H9 (cell line): ENCODE measurements around the gene SYMPK. TPM values are rescaled to one million over a fixed set of nuclear protein-coding genes. Genes with fewer than 3 reads are reported as not detected.
A peak's percentile ranks its signal among the peaks of the same experiment; 100 is the strongest.

ENCODE experiments used
- DNase-seq: peaks from one replicate; pipeline ENCODE4 v3.0.0-alpha.2; 2017
- H2AFZ ChIP-seq: one replicate; pipeline ENCODE4 v1.6.1; 2013; ENCODE audit warnings: mild to moderate bottlenecking, low read length, control low read depth, moderate library complexity
- H2AK5ac ChIP-seq: 2 replicates; pipeline ENCODE4 v1.6.1; 2013; ENCODE audit warnings: low read length, control low read depth, mixed read lengths; ENCODE audit not compliant: insufficient read length
- H2BK120ac ChIP-seq: one replicate; pipeline ENCODE4 v1.6.1; 2013; ENCODE audit warnings: low read depth, mild to moderate bottlenecking, low read length, control low read depth, inconsistent platforms; ENCODE audit not compliant: poor library complexity, severe bottlenecking
- H2BK12ac ChIP-seq: 2 replicates; pipeline ENCODE4 v1.6.1; 2013; ENCODE audit warnings: low read length, control low read depth, mixed read lengths, low read depth; ENCODE audit not compliant: insufficient read length
- H2BK15ac ChIP-seq: 2 replicates; pipeline ENCODE4 v1.6.1; 2013; ENCODE audit warnings: low read depth, low read length, control low read depth
- H2BK20ac ChIP-seq: one replicate; pipeline ENCODE4 v1.6.1; 2013; ENCODE audit warnings: low read depth, mild to moderate bottlenecking, low read length, control low read depth, inconsistent platforms; ENCODE audit not compliant: poor library complexity, severe bottlenecking
- H2BK5ac ChIP-seq: 2 replicates; pipeline ENCODE4 v1.6.1; 2013; ENCODE audit warnings: low read length, control low read depth, mixed read lengths; ENCODE audit not compliant: insufficient read length
- H3K14ac ChIP-seq: 2 replicates; pipeline ENCODE4 v1.6.1; 2013; ENCODE audit warnings: low read length, control low read depth; ENCODE audit not compliant: insufficient read depth
- H3K18ac ChIP-seq: 2 replicates; pipeline ENCODE4 v1.6.1; 2013; ENCODE audit warnings: low read depth, mild to moderate bottlenecking, mixed read lengths, low read length, control low read depth; ENCODE audit not compliant: insufficient read length
- H3K23ac ChIP-seq: 2 replicates; pipeline ENCODE4 v1.6.1; 2013; ENCODE audit warnings: low read length, control low read depth, mixed read lengths, low read depth; ENCODE audit not compliant: insufficient read length
- H3K23me2 ChIP-seq: 2 replicates; pipeline ENCODE4 v1.6.1; 2013; ENCODE audit warnings: low read depth, mild to moderate bottlenecking, mixed read lengths, low read length, control low read depth; ENCODE audit not compliant: insufficient read length, poor library complexity, severe bottlenecking
- H3K27ac ChIP-seq: 2 replicates; pipeline ENCODE4 v1.5.1; 2013; ENCODE audit warnings: low read length, control low read depth, mixed read lengths, low read depth; ENCODE audit not compliant: insufficient read length
- H3K27me3 ChIP-seq: 2 replicates; pipeline ENCODE4 v1.6.1; 2013; ENCODE audit warnings: low read length, control low read depth, inconsistent platforms; ENCODE audit not compliant: insufficient read depth
- H3K4ac ChIP-seq: 2 replicates; pipeline ENCODE4 v1.6.1; 2013; ENCODE audit warnings: low read depth, mild to moderate bottlenecking, control low read depth, inconsistent platforms, low read length, moderate library complexity
- H3K4me1 ChIP-seq: 2 replicates; pipeline ENCODE4 v1.6.1; 2013; ENCODE audit warnings: low read length, control low read depth, inconsistent platforms; ENCODE audit not compliant: insufficient read depth
- H3K4me2 ChIP-seq: 2 replicates; pipeline ENCODE4 v1.6.1; 2013; ENCODE audit warnings: low read length, control low read depth, mixed read lengths; ENCODE audit not compliant: insufficient read length, insufficient read depth
- H3K56ac ChIP-seq: 2 replicates; pipeline ENCODE4 v1.6.1; 2013; ENCODE audit warnings: low read depth, mild to moderate bottlenecking, mixed read lengths, low read length, control low read depth; ENCODE audit not compliant: insufficient read length
- H3K79me1 ChIP-seq: 2 replicates; pipeline ENCODE4 v1.6.1; 2013; ENCODE audit warnings: low read depth, mild to moderate bottlenecking, moderate library complexity, low read length, control low read depth, inconsistent platforms; ENCODE audit not compliant: insufficient read depth, poor library complexity, severe bottlenecking
- H3K79me2 ChIP-seq: 2 replicates; pipeline ENCODE4 v1.6.1; 2013; ENCODE audit warnings: low read length, control low read depth, inconsistent platforms; ENCODE audit not compliant: insufficient read depth
- H3K9ac ChIP-seq: 2 replicates; pipeline ENCODE4 v1.6.1; 2013; ENCODE audit warnings: low read length, control low read depth, mixed read lengths; ENCODE audit not compliant: insufficient read length; ENCODE audit errors: extremely low read depth
- H3K9me3 ChIP-seq: one replicate; pipeline ENCODE4 v1.6.1; 2013; ENCODE audit warnings: low read depth, low read length, inconsistent platforms; ENCODE audit not compliant: control insufficient read depth
- H3T11ph ChIP-seq: one replicate; pipeline ENCODE4 v1.6.1; 2013; ENCODE audit warnings: mild to moderate bottlenecking, low read length, control low read depth, inconsistent platforms
- H4K20me1 ChIP-seq: one replicate; pipeline ENCODE4 v1.6.1; 2013; ENCODE audit not compliant: control insufficient read depth, insufficient read length, insufficient read depth
- H4K5ac ChIP-seq: 2 replicates; pipeline ENCODE4 v1.6.1; 2013; ENCODE audit warnings: low read depth, mild to moderate bottlenecking, mixed read lengths, low read length, control low read depth; ENCODE audit not compliant: insufficient read length
- H4K8ac ChIP-seq: replicated peaks from 2 replicates; pipeline ENCODE4 v1.6.1; 2013; ENCODE audit warnings: low read length, control low read depth, mixed read lengths, low read depth; ENCODE audit not compliant: insufficient read length
- H4K91ac ChIP-seq: 2 replicates; pipeline ENCODE4 v1.6.1; 2013; ENCODE audit warnings: low read depth, mild to moderate bottlenecking, moderate library complexity, mixed read lengths, low read length, control low read depth; ENCODE audit not compliant: insufficient read length
- H3K27ac Mint-ChIP-seq, 3 experiments: 2 replicates in 2 of 3; 3 replicates in 1 of 3; pipeline ENCODE4 v1.8.0; 2020 to 2021; ENCODE audit warnings: mixed read lengths in 3 of 3, mild to moderate bottlenecking in 1 of 3, moderate library complexity in 1 of 3
- H3K27me3 Mint-ChIP-seq: 2 replicates; pipeline ENCODE4 v1.8.0; 2021; ENCODE audit warnings: low read depth, mild to moderate bottlenecking, moderate library complexity, mixed read lengths
- H3K36me3 Mint-ChIP-seq, 3 experiments: 2 replicates in 2 of 3; 3 replicates in 1 of 3; pipeline ENCODE4 v1.8.0; 2020 to 2021; ENCODE audit warnings: low read depth in 3 of 3, mixed read lengths in 3 of 3; ENCODE audit not compliant: insufficient read depth in 1 of 3
- H3K4me1 Mint-ChIP-seq, 2 experiments: 2 replicates each; pipeline ENCODE4 v1.8.0; 2020; ENCODE audit warnings: mixed read lengths in 2 of 2
- H3K4me3 Mint-ChIP-seq, 2 experiments: 2 replicates in 1 of 2; 3 replicates in 1 of 2; pipeline ENCODE4 v1.8.0; 2020 to 2021; ENCODE audit warnings: mild to moderate bottlenecking in 2 of 2, mixed read lengths in 2 of 2, moderate library complexity in 1 of 2
- H3K9me3 Mint-ChIP-seq, 2 experiments: 2 replicates in 1 of 2; 3 replicates in 1 of 2; pipeline ENCODE4 v1.8.0; 2020; ENCODE audit warnings: mild to moderate bottlenecking in 2 of 2, mixed read lengths in 2 of 2, moderate library complexity in 1 of 2
- WGBS: extraction: QIAGEN DNeasy Blood & Tissue Kit; methylation state at CpG from one replicate; pipeline ENCODE4 v1.1.7; 2013; ENCODE audit warnings: missing lambda C conversion rate, low lambda C conversion rate, mixed read lengths; ENCODE audit not compliant: insufficient read length; ENCODE audit errors: extremely low coverage; 5-methylcytosine and 5-hydroxymethylcytosine counted together
- total RNA-seq: library from RNA; stranded (reverse); gene quantifications from 2 replicates; pipeline ENCODE4 v1.2.1, GENCODE V29; 2021
- TF ChIP-seq, protein P1 (sequence below): fragments of 200-600 bp; sonication (generic); conservative IDR thresholded peaks from 3 replicates; pipeline ENCODE4 v1.8.0; 2021; ENCODE audit warnings: antibody characterized with exemption, mild to moderate bottlenecking

SYMPK gene
- total RNA-seq, 1 experiment from 2014 or later, result 104 TPM

DNA sequence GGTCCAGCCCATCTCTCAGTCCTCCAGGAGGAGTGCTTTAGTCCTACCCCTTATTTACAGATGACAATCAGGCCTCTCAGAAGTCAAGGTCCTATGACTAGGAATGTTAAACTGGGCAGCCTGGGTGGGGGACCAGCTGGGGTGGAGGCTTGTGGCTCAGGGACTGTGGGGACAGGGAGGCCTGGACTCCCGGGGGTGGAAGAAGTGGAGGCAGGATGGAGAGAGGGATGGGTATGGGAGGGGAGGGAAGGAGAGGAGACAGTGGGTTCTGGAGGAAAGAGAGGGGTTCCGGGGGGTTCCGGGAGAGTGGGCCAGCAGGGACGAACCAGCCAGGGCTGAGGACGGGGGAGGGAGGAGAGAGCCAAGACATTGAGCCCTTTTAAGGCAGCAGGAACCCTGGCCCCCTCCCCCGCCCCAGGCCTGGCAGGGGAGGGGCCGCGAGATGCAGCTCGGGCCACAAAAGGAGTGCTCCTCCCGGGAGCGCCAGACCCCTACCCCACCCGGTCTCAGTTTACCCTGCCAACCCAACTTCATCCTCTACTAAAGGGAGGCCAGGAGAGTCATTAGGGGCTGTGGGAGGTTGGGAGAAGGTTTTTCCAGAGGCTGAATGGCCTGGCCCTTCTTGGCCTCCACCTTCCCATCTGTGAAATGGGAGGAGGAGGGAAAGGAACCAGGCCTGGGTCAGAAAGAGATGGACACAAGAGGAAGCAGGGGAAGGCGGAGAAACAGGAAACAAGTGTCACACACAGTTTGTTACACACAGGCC is 82.3 kb downstream of the SYMPK start:
- H2BK15ac ChIP-seq, result no peak overlapping the region
- H2BK5ac ChIP-seq, result no peak overlapping the region
- H3K56ac ChIP-seq, result no peak overlapping the region
- Mint-ChIP-seq H3K4me3 (no peak overlapping the region; a peak in 1 of 5 replicates), H3K36me3 (peaks cover 10 to 42% (median 33%) of the 10 kb centered on the region in 3 experiments; a peak in 6 of 7 replicates), H3K9me3 (no peaks in the 10 kb centered on the region), H3K4me1 (peaks cover 23 to 42% of the 10 kb centered on the region in 2 experiments), H3K27ac (peak overlapping the region in 1 of 3 experiments; percentile 23; a peak in 1 of 7 replicates), H3K27me3 (peaks cover 18% of the 10 kb centered on the region)
- peaks cover 3% of the 10 kb centered on the region; the same call in 1 of the 2 replicates for H3K4me1 ChIP-seq
- DNase-seq, result no peak
- H4K91ac ChIP-seq, result no peak overlapping the region
- no CpG with 5 or more reads among the region's 13 CpGs for WGBS
- no peak overlapping the region for H2BK12ac ChIP-seq
- no peaks in the 10 kb centered on the region for H3K79me1 ChIP-seq
- H3K9me3 ChIP-seq, result no peaks in the 10 kb centered on the region
- H3K18ac ChIP-seq, result no peak overlapping the region
- H3K27ac ChIP-seq, result no peak overlapping the region
- TF ChIP-seq, protein P1, sequence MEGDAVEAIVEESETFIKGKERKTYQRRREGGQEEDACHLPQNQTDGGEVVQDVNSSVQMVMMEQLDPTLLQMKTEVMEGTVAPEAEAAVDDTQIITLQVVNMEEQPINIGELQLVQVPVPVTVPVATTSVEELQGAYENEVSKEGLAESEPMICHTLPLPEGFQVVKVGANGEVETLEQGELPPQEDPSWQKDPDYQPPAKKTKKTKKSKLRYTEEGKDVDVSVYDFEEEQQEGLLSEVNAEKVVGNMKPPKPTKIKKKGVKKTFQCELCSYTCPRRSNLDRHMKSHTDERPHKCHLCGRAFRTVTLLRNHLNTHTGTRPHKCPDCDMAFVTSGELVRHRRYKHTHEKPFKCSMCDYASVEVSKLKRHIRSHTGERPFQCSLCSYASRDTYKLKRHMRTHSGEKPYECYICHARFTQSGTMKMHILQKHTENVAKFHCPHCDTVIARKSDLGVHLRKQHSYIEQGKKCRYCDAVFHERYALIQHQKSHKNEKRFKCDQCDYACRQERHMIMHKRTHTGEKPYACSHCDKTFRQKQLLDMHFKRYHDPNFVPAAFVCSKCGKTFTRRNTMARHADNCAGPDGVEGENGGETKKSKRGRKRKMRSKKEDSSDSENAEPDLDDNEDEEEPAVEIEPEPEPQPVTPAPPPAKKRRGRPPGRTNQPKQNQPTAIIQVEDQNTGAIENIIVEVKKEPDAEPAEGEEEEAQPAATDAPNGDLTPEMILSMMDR, result no peak
- no peak overlapping the region for H2BK120ac ChIP-seq
- no peak overlapping the region for H3K4me2 ChIP-seq
- H3K27me3 ChIP-seq, result no peaks in the 10 kb centered on the region; the same call in 1 of the 2 replicates
- H3K14ac ChIP-seq, result no peak overlapping the region
- H3K23me2 ChIP-seq, result peaks cover 6% of the 10 kb centered on the region
- H2AK5ac ChIP-seq, result no peak overlapping the region
- no peaks in the 10 kb centered on the region for H4K20me1 ChIP-seq
- no peak overlapping the region for H4K5ac ChIP-seq
- no peak overlapping the region for H3K23ac ChIP-seq
- H4K8ac ChIP-seq, result no peak overlapping the region
- no peak overlapping the region for H3T11ph ChIP-seq
- no peak overlapping the region for H2BK20ac ChIP-seq
- no peak overlapping the region for H3K9ac ChIP-seq
- H2AFZ ChIP-seq, result no peak overlapping the region
- no peak overlapping the region for H3K4ac ChIP-seq
- no peaks in the 10 kb centered on the region for H3K79me2 ChIP-seq
